ENCODE data around the gene LLCFC1.

LLCFC1 gene

GRCh38 chr7:142984297-142984696 lies 45.0 kb downstream of the LLCFC1 start:
- peaks cover 46% of the 10 kb centered on the region for H3K27me3 Mint-ChIP-seq
- no peak for ATAC-seq (replicated peaks; ENCODE audit: extremely low read depth, poor library complexity, severe bottlenecking)
- H3K27ac Mint-ChIP-seq (ENCODE audit: low read depth), result no peak overlapping the region
- H3K4me3 Mint-ChIP-seq, result no peak overlapping the region
- no peaks in the 10 kb centered on the region for H3K9me3 Mint-ChIP-seq
- peaks cover 1% of the 10 kb centered on the region for H3K36me3 Mint-ChIP-seq (ENCODE audit: insufficient read depth)
- no peak for DNase-seq (ENCODE audit: low spot score in 2 of 2)
- no peaks in the 10 kb centered on the region for H3K4me1 Mint-ChIP-seq
